HG03045 (cell line): ENCODE results near the gene IKBKE.
"Not testable (repeated sequence)": the region's sequence is repeated elsewhere in the genome, so short reads cannot be mapped to it uniquely, and the experiment has no call there.

Experiments
- ATAC-seq: cut with Tn5 transposase; IDR thresholded peaks from one replicate; pipeline ENCODE4 v1.9.1; 2021; ENCODE audit warnings: mild to moderate bottlenecking, moderate library complexity; ENCODE audit not compliant: unreplicated experiment

Gene IKBKE

DNA sequence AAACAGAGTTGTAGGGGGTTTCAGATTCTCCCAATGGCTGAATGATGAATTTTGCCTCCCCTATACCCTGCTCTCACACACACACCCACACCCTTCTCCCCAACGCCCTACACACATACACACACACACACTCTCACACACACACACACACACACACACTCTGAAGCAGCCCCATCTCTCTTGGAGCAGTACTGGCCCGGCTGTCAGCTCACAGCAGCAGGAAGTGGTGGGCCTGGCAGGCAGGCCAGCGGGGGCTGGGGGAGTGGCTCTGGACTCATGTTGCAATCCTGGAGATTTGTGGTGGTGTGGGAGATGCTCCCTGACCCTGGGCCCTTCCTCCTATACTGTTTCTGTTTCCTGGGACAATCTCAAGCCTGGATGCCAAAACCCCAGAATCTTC, 2.2 kb downstream of the IKBKE start:
- no peak for ATAC-seq

DNA sequence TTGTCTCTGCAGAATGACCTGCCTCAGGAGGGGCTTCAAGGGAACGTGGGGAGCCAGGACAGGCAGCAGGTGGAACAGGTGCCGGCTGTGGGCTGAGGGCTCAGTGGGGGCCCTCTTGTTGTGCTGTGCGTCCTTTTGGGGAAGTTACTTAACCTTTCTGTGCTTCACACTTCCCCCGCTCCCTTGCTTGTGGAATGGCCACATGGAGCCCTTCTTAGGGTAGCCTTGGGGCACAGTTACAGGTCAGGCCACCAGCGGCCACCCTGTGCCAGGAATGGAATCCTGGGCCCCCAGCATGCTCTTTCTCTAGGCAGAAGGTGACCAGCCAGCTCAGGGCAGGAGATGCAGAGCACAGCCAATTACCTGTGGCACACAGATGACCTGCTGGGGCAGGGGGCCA, 2.6 kb downstream of the IKBKE start:
- ATAC-seq, result no peak

DNA sequence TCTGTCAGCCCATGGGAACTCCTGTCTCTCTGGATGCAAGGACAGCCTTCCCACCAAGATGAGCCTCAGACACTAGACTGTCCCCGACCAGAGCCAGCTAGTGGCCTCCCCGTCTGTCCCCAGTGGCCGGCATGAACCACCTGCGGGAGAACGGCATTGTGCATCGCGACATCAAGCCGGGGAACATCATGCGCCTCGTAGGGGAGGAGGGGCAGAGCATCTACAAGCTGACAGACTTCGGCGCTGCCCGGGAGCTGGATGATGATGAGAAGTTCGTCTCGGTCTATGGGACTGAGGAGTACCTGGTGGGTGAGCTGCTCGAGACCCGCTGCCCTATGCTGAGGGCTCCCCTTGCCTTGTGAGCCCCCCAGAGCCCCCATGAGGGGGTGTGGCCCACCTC, 5.8 kb downstream of the IKBKE start:
- ATAC-seq, result no peak

DNA sequence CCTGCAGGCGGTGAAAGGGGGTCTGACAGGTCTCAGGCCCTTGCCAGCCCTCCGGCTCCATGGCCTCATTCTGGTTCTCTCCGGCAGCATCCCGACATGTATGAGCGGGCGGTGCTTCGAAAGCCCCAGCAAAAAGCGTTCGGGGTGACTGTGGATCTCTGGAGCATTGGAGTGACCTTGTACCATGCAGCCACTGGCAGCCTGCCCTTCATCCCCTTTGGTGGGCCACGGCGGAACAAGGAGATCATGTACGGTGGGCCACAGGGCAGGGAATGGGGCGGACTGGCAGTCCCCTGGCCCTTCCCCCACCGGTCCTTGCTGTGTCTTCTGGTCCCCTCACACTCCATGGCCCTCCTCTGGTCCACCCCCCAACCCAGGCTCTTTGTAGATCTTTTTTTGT, 6.3 kb downstream of the IKBKE start:
- ATAC-seq, result no peak

DNA sequence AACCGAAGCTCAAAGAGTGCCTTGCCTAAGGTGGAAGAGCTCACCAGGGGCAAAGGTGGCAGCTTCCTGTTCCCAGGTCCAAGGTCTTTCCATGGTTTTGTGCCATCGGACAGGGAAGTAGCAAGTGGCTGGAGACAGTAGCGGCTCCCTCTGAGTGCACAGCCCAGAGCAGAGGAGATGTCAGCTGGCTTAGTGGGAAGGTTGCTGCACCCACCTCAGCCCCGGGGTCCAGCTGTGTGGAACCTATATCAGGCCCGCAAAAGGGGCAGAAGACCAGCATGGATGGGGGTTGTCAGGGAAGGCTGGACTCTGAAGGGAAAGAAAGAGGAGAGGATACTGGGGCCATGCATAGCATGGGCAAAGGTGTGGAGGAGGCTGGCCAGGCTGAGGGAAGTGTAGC, 6.8 kb downstream of the IKBKE start:
- ATAC-seq, result no peak

DNA sequence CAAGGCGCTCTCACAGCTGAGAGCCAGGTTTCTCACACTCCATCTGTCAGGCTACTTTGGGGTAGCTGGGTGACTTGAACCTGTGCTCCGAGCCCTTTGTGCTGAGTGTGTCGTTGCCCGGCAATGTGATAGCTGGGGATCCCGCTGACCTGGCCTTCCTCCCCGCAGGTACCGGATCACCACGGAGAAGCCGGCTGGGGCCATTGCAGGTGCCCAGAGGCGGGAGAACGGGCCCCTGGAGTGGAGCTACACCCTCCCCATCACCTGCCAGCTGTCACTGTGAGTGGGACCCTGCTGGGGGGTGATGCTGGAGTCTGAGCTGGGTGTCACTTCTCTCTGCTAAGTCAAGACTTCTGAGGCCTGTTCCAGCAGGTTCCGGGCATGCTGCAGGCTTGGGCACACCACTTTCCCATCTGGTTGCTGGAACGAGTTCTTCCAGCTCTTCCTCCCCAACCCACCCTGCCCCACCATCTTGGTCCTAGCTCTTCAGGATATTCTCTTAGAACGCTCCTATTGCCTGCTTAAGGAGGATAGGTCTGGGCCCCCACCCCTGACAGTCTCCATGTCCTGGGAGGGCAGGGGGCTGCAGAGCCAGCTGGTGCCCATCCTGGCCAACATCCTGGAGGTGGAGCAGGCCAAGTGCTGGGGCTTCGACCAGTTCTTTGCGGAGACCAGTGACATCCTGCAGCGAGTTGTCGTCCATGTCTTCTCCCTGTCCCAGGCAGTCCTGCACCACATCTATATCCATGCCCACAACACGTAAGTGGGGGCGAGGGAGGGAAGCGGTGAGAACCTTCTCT, 7.5 kb downstream of the IKBKE start:
- no peak for ATAC-seq

DNA sequence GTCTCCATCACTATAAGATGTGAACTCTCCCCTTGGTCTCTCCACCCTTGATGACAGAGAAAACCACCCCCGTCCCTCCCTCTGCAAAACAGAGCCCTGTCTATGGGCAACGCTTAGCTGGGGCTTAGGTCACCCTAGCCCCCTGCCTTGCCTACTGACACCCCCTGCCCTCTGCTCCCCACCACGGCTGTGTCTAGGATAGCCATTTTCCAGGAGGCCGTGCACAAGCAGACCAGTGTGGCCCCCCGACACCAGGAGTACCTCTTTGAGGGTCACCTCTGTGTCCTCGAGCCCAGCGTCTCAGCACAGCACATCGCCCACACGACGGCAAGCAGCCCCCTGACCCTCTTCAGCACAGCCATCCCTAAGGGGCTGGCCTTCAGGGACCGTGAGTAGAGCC, 8.5 kb downstream of the IKBKE start:
- ATAC-seq, result no peak

DNA sequence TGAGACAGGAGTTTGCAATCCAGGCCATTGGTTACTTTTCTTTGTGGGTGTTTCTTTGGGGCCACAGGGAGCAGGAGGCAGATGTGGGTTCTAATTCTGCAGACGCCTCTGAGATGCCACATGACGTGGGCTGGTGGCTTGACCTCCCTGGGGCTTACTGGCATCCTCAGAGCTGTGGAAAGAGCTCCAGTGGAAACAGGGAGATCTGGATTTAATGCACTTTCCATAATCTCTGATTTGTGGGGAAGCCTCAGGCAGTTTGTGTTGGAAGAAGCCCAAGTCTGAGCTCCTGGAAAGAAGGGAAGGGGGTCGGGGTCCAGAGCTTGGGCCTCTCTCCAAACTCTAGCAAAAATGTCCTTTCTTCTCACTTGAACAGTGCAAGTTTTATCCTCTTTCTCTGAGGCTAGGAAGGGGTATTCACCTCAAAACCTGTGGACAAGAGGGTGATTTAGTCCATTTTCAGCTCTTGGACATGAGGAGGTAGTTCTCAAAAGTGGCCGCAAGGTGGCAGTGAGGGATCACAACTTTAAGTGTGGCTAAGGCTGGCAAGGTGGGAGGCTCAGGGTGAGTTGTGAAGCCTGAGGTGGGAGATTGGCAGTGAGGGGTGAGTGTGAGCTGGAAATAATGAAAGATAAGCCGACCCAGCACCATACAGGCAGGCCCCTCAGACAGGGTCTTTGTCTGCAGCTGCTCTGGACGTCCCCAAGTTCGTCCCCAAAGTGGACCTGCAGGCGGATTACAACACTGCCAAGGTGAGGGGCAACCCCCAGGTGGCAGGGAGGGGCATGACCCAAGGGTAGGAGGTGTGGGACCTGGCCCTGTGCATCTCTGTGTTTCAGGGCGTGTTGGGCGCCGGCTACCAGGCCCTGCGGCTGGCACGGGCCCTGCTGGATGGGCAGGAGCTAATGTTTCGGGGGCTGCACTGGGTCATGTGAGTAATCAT, 9.2 kb downstream of the IKBKE start:
- no peak for ATAC-seq

DNA sequence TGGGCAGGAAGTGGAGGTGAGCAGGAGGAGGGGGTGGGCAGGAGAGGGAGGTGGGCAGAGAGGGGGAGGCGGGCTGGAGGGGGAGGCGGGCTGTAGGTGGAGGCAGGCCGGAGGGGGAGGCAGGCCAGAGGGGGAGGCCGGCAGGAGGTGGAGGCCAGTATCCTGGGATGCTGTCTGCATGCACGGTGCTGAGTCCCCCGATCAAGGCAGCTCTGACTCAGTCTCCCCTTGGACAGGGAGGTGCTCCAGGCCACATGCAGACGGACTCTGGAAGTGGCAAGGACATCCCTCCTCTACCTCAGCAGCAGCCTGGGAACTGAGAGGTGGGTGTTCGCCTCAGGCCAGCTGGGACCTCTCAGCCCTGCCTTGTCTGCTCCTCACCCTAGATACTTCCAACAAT, 9.9 kb downstream of the IKBKE start:
- no peak for ATAC-seq

DNA sequence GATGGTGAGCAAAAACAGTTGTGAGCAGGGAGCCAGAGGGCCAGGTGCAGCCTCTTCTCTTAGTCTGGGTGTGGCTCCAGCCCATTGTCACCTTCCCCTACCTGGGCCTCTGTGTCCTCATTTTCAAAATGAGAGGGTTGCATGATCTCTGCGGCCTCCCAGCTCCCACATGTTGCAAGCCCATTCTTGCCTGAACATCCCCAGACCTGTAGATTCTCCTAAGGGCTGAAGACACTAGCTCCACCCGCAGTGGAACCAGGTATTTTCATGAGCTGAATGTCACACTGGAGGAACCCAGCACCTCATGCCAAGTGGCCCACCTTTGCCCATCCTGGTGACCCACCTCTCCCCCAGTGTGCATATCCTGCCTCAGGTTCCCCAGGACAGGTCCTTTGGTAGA, 12.3 kb downstream of the IKBKE start:
- ATAC-seq, result no peak

DNA sequence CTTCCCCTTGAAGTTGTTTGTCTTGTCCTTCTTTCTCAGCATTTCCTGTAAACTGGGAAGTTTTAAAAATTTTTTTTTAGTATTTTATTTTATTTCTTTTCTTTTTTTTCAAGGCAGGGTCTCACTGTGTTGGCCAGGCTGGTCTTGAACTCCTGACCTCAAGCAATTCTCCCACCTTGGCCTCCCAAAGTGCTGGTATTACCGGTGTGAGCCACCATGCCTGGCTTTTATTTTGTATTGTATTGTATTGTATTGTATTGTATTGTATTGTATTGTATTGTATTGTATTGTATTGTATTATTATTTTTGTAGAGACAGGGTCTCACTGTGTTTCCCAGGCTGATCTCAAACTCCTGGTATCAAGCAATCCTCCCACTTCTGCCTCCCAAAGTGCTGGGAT, 13.6 kb downstream of the IKBKE start:
- not testable (repeated sequence) for ATAC-seq

DNA sequence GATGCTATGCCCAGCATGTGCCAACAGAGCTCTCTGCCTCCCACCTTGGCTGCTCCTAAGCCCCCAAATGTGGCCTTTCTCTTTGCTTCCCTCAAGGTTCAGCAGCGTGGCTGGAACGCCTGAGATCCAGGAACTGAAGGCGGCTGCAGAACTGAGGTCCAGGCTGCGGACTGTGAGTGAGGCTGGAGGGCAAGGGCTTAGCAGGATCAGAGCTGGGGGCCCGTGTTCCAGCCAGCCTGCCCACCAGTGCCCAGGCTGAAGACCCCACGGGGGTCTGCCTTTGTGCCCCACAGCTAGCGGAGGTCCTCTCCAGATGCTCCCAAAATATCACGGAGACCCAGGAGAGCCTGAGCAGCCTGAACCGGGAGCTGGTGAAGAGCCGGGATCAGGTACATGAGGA, 14.6 kb downstream of the IKBKE start:
- ATAC-seq, result no peak

DNA sequence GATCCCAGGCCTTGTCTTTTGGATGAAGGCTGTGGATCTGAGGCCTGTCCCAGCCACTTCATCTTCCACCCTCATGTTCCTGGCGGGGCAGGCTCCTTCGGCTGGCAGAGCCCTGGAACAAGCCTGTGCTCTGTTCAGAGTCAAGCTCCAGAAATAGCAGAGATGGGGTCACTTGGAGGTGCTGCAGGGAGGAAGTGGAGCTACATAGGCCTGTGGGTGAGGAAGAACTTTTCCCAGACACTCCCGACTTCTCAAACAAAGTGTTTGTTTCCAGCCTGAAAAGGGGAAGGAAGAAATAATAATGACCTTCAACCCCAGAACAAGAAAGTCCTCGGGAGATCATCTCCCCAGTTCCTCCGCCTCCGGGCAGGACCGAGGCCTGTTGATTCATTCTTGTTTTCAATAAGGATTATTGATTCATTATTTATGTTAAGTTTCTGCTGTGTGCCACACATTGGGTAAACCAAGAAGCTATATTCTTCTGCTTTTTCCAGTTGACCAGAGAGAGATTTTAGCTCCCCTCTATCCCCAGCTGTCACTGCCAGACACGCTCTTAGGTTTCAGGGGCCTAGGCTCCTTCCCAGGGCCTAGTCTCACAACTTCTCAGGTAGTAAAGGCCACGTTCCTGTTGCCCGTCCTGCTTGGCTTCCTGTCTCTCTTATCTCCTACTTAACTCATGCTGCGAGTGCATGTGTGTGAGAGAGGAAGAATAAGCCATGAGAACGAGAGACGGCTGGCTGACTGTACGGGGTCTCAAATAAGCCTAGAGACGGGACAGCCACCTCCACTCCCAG, 16.9 kb downstream of the IKBKE start:
- no peak for ATAC-seq

DNA sequence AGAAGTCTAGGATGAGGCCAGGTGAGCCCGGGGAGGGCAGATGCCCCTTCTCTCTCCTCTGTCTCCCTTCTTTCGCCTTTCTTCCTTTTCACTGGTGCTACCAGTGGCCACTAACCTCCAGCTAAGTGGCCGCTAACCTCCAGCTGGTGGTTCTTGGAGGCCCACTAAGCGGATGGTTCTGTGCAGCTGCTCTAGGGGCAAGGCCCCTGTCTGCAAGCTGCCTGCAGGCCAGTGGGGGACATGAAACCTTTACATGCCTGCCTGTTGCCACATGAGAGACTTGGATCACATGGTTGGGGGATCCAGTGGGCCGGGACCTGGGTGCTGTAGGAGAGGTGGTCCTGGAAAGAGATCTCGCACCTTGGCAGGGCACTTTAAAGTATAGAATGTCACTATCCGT, 17.7 kb downstream of the IKBKE start:
- no peak for ATAC-seq

DNA sequence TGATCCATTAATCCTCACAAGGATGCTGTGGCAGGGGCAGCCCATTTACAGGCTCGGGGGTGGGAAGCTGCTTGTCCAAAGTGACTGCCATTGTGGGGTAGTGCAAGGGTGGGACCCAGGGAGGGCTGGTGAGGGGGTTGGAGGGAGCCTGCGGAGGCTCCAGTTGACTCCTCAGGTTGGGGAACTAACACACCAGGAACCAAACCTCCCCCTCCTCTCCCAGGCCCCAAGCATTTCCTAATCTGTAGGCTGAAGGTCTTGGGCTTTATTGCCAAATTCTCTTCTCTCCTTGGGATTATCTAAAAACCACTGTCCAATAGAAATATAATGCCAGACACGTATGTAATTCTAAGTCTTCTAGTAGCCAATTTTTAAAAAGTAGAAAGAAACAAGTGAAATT, 18.2 kb downstream of the IKBKE start:
- ATAC-seq, result no peak

DNA sequence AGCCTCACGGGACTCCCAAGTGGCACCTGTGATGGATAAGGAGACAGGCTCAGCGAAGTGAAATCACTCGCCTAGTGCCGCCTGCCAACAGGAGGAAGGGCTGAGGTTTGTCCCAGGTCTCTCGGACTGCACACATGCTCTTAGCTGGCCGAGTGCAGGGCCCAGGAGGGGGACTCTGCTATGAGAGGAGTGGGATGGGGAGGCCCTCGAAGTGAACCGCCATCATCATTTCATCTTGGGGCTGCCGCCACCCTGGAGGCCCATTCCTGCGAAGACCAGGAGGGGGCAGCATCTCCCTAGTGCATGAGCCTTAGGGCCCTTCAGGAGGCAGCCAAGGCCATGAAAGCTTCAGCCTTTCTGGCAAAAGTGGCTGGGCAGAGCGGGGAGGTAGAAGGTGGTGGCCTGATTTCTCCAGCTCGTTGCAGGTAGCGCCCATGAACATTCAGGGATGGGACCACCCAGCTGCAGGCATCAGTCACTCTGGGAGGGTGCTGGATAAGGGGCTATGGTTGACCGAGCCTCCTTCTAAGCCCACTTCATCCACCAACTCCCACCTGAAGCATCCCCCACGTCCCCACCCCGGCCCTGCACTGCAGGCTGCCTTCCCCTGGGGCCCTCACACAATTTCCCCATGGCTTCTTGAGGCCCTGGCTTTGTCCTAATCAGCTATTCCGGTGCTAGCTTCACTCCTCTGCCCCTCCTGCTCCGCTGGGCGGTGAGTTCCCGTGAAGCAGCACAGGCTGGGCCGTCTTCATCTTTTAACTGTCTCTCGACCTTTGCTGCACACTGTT, 19.9 kb downstream of the IKBKE start:
- ATAC-seq, result no peak

DNA sequence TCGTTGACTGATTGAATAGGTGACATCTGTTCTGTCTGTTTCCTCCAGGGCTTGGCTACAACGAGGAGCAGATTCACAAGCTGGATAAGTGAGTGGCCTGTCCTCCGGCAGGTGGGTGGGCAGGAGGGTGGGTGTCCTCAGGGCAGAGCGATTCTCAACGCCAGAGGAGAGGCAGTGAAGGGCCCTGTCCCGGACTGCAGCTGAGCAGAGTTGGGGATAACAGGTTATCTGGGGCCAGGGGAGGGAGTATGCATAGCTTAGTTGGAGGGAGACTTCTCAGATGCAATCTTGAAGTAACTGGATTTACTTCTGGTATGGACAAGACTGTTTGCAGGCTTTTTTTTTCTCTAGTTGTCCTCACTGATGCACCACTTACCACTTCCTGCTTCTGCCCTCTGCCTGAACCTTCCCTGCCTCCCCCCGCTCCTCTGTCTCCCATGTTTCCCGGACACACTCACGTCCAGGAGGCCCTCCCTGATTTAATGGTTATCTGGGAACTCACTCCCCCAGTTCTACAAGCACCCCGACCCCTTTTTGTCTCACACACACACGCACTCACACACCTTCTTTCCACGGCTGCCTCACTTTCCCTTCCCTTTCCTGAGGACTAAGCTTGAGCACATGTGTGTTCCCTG, 20.6 kb downstream of the IKBKE start:
- no peak for ATAC-seq

DNA sequence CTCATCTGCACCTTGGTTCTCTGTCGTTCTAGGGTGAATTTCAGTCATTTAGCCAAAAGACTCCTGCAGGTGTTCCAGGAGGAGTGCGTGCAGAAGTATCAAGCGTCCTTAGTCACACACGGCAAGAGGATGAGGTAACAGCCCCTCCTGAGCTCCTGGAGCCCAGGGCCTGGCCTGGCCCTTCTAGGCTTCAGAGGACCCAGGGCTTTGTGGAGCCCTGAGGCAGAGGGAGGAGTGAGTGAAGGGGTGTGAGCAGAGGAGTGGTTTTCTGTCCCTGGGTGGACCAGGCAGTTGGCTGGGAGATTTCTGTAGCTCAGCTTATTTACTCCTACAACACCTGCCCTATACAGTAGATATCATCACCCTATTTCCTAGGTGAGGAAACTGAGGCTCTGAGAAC, 21.3 kb downstream of the IKBKE start:
- ATAC-seq, result no peak

DNA sequence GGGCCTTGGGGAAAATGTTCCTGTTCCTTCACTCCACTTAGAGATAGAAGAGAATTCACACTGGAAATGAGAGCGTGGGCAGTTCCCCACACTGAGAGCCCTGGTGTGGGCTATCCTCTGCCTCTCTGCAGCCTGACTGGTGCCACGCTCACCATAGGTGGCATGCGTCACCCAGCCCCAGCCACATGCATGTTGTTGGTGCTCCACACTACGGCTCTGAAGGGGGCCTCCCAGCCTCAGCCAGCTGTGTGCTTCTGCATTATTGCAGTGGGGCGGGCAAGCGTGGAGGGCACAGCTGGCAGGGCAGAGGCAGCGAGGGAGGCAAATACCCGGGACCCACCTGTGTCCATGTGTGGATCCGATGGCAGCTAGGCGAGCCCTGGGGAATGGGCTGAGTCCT, 22.3 kb downstream of the IKBKE start:
- no peak for ATAC-seq

DNA sequence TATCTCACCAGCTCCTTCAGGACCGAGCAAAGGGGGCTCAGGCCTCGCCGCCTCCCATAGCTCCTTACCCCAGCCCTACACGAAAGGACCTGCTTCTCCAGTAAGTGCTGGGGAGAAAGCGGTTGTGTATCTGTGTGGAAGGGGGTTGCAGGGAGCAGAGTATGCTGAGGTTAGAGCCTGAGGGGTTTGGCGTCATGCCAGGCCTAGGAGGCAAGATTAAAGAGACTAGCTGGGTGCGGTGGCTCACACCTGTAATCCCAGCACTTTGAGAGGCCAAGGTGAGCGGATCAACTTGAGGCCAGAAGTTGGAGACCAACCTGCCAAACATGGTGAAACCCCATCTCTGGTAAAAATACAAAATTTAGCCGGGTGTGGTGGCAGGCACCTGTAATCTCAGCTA, 23.0 kb downstream of the IKBKE start:
- no peak for ATAC-seq
